Testis (tissue), 2 donors: Measurements from ENCODE around the gene MLLT1.

Experiments
- CTCF ChIP-seq, 3 experiments: fragments of 450-650 bp in 2 of 3; fragments of 200-600 bp in 1 of 3; sonication (generic) in 1 of 3; IDR thresholded peaks; one replicate each; pipeline ENCODE4 v1.5.1; 2016 to 2019; ENCODE audit warnings: antibody characterized with exemption in 3 of 3, mild to moderate bottlenecking in 2 of 3, moderate library complexity in 1 of 3
- POLR2A ChIP-seq: fragments of 450-650 bp; IDR thresholded peaks from one replicate; pipeline ENCODE4 v1.6.1; 2017; ENCODE audit warnings: antibody characterized with exemption, mild to moderate bottlenecking, moderate library complexity

GRCh38 chr19:6229216-6229913, 50.4 kb downstream of the MLLT1 start:
- TF ChIP-seq CTCF (IDR thresholded peaks at IDR 0.05) (no peak), POLR2A (no peak)
